GM21515 (cell line): ENCODE measurements around the gene DLX2.

ENCODE experiments used
- ATAC-seq: cut with Tn5 transposase; IDR thresholded peaks from one replicate; pipeline ENCODE4 v1.9.1; 2021; ENCODE audit not compliant: unreplicated experiment

Gene DLX2

DNA sequence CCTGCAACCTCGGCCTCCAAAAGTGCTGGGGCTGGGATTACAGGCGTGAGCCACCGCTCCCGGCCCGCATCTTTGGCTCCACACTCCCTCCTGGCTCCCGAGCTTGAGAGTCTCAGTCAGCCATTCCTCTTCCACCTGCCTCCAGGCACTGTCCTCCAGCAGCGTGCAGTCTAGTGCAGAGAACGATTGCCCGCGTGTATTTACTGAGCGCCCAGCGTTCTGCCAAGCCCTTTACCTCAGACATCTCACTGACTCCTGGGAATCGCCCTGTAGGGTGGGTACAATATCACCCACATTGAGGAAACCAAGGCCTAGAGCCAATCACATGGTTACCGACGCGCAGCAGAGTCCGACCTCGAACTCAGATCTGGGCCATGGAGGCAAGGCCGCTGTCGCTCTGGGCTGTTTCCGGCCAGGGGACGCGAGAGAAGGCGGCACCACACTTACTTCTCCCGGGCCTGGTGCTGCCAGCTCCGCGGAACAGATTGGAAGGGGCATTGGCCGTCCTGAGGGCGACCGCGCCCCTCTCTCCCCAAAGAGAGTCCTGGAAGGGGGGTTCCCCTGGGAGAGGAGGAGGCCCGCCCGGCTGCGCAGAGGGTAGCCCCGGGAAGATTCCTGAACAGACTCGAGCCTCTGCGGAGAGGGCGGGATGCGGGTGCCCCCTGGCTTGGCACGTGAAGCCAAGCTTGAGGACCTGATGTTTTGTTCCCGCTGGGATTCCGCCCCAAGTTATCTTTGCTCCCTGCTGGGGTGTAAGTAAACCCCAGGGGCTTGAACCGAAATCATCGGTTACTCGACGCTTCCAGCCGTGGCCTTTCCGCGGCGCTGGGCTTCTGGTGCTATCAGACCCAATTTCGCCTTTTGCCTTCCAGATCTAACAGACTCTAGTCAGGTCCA, 5.2 kb upstream of the DLX2 start:
- ATAC-seq: no peak

DNA sequence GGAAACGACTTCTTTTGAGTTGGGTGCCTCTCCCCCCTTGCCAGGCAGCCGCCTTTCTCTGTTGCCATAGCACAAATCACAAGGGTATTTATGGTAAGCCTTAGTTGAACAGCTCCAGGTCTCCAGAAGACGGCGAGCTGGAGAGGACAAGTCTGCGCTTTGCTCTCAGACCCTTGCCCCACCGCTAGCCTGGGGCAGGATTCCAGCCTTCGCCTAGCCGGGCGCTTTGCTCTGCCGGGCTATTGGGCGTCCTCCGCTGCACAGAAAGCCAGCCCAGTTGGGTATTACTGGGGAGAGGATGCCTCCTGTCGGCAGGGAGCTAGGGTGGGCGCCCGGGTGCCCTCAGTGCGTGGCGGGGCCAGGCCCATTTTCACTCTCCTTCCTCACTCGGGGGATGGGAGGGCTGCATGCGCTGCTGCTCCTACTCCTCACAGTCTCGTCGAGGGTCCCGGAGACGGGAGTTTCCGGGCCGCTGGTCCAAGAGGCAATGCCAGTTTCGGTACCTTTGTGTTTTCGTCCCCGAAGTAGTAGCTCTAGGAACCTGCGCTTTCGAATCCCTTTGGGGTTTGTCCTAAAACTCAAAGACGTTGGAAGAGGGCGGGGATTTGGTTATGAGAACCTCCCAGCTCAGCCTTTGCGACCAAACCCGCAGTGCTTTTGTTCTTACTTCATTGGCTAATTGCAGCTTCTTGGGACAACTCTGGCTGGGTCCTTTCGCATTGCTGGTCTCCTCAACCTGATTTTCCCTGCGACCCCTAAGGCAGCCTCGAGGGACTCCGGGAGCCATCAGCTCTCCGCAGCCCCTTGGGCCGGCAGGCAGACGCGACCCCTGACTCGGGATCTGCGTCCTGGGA, 3.6 kb upstream of the DLX2 start:
- no peak for ATAC-seq

DNA sequence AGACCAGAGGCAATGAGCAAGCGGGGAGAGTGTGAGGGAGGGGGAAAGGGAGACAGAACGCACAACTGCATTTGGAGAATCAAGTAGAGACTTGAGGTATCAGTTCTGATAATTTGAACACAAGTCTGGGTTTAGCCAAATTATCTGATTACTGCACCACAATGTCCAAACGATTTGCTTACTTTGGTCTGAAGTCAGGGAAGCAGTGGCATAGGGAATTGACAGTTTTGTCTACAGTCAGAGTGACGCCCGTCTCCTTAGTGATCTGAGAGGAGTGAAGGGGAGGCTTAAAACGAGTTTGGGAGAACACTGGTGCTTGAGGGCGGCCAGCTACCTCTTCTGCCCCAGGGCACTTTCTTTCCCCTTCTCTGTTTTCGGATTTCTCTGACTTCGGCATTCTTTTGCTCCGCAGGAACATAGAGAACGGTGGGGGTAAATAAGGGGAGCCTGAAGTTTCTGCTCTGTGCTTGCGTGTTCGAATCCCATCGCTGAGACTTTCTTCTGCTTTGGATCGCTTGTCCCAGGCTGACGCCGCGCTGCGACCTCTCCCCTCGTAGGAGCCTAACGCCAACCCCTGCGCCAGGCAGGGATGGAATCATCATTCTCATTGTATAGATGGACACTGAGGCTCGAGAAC, 2.9 kb upstream of the DLX2 start:
- no peak for ATAC-seq

DNA sequence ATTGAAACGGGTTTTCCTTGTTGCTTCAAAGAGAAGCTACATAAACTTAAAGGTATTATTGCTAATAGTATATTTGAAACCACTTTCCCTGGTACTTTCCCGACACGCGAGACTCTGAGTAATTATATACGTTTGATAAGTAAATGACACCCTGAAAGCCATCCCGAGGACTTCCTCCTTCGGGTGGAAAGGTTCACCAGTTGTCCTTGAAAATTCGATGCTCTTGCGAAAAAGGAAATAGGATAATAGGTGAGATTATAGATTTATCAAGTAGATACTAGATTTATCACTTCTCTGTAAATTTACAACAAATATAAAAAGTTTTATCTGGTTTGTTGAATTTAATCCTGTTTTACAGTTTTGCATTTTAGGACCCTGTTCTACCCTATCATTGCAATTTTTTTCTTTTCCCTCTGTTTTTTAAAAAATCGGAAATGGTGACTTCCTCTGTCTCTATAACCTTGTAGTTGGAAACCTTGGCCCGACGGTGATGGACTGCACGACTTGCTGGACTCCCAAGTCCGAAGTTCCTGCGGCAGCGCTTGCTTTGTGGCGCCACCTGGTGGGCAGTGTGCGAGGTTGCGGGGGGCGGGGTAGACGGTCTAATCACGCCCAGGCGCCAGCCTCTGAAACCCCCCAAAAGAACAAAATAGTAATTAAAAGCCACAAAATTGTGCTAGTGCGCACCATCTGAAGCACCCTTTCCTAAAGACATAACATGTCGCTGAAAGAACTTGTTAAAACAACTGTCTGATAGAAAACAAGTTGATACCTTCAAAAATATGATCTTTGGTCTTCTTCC, 972 bp upstream of the DLX2 start:
- no peak for ATAC-seq

DNA sequence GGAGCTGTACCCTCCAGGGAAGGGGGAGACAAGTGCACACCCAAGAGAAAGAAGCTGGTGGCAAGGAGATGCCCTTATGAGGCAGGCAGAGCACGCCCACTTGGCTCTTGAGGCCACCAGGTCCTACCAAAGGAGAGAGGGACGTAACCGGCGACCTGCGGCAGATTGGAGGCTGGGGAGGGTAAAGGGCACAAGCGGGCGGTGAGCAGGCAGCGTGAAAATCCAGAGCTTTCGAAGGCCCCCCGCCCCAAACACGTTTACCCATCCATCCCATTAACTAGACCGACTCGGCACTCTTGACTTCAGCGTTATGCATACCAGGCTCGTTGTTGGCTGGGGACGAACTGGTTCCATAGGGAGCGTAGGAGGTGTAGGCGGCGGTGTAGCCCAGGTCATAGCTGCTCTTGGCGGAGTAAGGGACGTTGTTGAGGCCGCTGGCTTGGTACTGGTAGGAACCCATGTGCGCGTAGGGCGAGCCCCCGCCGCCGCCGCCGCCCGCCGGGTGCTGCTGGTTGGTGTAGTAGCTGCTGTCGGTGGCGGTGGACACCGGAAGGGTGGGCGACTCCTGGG, 794 bp downstream of the DLX2 start:
- ATAC-seq: peak; percentile 5

DNA sequence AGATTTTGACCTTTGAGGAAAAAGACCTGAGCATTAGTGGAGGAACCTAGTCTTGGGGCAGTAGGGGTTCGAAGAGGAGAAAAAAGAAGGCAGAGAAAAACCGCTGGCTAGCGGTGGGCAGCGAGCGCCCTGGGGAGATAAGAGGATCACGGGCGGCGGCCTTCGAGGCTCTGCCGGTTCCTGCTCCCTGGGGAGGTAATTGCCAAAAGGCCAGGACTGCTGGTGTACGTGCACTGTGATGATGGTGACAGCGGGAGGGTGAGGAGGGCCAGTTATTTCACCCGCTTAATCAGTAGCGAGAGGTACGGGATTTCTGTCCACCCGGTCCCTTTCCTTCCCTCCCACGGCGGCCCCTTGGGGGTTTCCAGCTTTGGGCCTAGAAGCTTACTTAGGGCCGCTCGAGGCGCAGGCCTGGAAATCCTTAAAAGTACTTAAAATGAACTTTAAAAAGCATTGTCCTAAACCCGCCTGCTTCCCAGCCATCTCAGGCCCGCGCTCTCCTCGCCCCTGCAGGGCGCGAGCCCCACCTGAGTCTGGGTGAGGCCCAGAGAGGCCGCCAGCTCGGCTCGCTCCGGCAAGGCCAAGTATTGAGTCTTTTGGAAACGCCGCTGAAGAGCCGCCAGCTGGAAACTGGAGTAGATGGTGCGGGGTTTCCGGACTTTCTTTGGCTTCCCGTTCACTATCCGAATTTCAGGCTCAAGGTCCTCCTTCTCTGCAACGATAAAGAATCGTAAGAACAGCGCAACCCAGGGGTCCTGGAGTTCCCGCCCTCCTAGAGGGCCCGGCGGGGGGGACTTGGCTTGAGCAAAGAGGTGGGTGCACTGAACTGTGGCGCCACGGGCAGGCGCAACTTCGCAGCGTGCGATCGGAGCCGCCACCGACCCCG, 1.5 kb downstream of the DLX2 start:
- no peak for ATAC-seq

DNA sequence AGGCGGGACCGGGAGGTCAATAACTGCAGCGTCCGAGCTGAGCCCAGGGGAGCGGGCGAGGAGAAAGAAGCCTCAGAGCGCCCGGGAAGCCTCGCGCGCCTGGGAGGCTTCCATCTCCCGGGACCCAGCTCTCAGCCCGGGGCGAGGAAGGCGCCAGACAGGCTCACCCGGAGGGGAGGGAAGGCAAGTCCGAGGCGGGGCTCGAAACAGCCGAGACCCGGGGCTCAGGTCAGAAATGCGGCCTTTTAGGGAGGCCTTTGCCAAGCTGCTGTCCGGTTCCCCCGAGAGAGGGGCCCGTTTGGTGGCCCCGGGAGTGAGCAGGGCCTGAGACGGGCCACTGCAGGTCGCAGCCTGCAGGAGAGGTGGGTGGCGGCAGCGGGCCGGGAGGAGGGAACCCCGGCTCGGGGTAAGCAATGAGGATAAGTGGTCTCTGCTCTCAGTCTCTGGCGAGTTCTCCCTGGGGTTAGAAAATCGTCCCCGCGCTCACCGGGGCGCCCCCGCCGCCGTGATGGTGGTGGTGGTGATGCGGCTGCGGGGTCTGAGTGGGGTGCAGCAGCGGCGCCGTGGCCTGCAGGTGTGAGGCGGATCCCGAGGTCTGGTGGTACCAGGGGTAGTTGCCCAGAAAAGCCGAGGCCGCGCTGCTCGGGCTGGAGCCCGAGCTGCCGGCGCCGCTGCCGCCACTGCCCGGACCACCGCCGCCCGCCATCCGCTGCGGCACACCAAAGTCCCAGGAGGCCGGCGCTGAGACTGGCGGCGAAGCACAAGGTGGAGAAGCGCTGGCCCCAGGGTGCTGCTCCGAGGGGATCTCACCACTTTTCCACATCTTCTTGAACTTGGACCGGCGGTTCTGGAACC, 2.4 kb downstream of the DLX2 start:
- ATAC-seq: no peak

DNA sequence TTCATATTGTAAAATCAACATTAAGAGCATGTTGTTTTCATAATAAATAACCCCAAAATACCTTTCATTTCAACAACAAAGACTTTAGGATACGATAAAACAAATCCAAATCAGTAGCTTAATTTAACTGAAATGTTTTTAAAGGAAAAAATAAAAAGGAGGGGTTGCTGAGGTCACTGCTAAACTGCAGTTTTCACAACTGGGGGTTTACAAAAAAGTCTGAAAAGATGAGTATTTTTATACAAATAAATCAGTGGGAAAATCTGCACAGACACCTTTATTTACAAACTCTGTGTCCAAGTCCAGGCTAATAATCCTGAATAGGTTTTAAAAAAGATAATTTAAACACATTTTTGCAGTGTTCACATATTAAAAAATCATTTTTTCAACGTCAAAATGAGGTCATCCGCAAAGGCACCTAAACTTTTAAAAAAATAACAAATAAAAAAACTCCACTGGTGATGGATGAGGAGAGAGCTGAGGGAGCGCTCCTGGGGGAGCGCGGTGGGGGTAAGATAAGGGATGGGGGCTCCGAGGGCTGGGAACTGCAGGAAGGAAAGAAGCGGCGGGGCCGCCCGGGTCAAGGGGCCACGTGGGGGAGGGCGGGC, 3.1 kb downstream of the DLX2 start:
- no peak for ATAC-seq

DNA sequence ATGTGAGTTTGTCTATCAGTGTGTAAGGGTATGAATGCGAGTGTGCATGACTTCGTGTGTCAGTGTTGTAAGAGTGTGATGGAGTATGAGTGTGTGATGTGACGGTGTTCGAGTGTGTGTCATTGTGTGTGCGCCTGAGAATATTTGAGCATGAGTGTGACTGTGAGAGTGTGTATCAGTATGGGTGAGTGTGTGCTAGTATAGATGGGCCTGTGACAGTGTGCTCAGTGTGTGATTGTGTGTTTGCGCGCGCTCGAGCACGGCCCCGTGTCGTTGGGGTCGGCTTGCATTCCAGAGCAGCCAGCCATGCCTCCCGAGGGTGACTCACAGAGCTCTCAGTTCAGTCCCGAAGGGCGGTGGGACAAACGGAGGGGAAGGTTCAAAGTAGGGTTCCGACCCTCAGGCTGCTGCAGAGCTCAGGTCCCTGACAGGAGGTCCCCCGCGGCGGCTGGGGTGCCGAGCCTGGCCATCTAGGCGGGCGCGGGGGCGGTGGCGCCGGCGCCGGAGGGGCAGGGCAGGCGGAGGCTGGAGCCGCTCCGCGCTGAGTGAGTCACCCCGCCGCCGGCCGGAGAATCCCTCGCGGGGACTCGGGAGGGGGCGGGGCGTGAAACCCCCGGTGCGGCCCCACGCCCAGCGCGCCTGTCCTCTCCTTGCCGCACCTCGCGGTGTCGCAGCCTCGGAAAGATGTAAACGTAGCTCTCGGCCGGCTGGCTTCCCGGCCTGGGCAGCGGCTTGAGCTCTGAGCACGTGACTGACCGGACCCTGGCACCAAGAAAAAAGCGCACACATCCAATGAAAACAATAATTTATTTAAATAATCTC, 3.8 kb downstream of the DLX2 start:
- ATAC-seq: no peak

DNA sequence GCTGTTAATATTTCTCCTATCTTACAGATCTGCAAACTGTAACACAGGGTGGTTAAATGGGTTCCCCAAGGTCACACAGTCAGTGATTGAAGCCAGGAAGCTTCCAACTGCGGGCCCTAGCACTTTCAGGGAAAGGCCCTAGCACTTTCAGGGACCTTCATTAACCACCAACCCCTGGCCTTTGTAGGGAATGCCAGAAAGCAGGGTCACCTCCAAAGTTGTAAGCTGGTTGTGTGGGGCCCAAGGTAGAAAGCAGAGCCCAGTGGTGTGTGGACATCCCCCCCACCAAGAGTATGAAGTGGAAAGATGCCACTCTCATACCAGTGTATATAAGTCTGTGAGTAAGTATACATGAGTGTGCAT, 4.4 kb downstream of the DLX2 start:
- no peak for ATAC-seq

DNA sequence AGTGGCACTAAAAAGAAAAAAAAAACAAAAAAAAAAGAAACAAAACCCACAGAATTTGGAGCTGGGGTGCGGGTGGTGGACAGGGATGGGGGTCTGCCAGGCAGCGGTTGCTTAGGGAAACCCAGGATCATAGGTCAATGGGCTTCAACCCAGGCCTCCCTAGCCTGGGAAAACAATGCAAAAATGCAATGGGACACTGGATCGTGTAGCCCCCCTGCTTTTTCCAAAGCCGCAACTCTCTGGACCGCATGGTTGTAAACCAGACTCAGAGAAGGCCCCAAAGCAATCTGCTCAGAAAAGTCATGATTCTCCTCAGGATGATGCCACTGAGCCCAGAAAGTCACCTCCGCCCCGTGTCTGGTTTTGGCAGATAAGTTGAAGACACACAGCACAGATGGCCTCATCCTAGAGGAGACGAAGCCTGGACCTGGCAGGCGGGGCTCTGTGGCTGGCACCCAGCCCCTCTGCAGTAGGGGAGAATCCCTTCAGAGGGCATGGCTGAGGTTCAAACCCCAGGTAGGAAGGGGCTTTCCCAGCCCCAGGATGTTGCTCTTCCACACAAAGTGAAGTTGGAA, 5.1 kb downstream of the DLX2 start:
- ATAC-seq: no peak

DNA sequence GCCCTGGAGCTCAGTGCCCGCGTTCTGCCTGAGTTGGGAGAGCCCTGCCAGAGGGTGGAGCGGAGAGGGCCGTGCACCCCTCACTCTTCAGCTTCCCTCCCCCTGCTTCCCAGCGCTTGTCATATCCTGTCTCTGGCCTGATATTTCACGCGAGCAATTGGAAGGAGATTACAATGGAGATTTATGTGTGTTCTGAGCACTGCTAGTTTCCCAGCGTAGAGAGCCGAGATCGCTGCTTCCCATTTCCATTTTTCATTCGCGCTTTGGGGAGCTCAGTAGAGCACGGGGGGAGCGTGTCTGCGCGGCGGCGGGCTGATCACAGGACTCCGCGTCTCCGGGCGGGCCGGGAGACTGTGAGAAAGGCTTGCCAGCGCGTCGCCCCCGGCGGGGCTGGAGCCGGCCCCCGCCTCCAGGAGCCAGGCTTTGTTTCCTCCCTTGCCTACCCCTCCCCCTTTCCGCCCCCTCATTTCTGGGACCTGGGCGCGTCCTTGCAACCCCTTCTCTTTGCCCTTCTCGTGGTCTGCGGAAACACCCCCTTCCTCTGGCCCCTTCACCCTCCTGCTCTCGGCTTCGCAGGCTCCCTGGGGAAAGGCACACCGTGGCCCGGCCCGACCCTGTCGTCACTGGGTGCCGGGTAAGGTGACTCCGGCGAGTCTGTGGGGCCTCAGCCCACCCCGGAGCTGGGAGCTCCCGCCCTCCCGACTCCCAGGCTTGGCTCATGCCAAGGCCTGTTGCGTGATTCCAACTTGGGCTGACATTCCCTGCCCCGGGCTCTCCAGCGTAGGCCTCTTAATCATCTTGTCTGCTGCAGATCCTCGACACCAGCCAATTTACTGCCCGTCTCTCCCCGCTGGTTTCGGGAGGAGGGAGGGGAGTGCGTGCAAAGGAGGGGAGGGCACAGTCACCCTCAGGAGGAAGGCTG, 5.8 kb downstream of the DLX2 start:
- ATAC-seq: no peak

DNA sequence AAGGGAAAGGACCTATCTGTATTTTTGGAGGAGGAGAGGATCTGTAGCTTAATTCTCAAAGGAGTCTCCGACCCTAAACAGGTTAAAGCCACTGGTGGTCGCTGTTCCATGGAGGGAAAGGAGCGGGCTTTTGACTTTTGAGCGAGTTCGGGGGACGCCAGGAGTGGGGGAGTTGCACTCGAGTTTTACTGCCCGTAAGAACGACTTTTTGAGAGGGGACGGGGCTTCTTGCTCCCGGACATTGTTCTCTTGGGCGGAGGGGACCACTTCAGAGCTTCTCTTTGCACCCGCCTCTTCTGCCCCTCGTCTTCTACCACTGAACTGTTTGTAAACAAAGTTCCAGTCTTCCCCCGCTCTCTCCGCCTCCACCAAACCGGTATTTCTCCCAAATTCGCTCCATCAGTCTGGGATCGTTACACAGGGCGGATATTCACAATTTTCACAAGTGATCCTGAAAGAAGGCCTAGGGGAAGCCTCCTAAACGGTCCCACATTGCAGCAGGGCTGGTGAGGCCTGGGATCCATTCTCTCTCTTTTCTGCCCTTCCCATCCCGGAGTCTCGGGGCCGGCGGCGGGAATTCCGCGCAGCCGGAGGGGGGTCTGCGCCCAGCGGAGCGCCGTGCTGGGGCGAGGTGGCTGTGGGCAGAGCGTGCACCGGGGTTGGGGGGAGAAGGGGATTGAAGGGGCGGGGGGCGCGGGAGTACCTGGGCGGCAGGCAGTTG, 6.6 kb downstream of the DLX2 start:
- ATAC-seq: no peak

DNA sequence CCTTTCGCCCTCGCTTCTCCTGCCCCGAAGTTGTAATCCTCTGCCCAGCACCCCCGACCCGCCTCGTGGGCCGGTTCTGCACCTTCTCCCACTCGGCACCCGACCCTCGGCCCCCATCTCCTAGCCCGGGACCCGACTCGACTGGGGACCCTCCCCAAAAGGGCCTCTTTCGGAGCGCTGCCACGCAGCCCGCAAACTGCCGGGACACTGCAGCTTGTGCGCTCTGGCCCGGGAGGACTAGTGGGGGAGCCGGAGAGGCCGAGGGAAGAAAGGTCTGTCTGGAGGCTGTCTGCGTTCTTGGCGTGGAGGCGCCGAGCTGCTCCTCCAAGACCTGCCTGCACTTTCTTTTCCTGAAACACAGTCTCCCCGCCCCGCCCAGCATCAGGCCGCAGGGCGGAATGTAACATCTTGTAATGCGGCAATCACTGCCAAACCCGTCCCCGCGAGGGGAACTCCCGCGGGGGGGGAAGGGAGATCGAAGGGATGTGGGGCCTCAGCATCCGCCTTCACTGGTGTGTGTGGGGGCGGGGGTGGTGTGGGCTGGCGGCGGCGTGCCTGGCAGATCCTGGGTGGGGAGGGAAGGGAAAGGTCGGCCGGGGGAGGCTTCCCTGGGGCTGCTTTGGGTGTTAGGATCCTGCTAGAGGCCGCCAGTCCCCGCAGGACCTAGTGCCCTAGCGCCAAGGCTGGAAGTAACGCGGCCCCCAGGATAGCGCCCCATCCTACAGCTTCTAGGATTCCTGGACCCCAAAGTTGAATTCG, 7.4 kb downstream of the DLX2 start:
- ATAC-seq: peak; percentile 45
